Neural crest cell (in vitro differentiated cells): ENCODE measurements around the gene ARSJ. TPM values are rescaled to one million over a fixed set of nuclear protein-coding genes. Genes with fewer than 3 reads are reported as not detected.

ENCODE experiments used
- DNase-seq: peaks from one replicate; pipeline ENCODE4 v3.0.0; 2021; ENCODE audit warnings: low read depth, mixed read lengths, low spot score
- H3K27ac Mint-ChIP-seq: one replicate; pipeline ENCODE4 v1.8.0; 2021; ENCODE audit warnings: mild to moderate bottlenecking, mixed read lengths; ENCODE audit not compliant: unreplicated experiment
- H3K27me3 Mint-ChIP-seq: 2 replicates; pipeline ENCODE4 v1.8.0; 2021; ENCODE audit warnings: low read depth, mild to moderate bottlenecking, mixed read lengths
- H3K36me3 Mint-ChIP-seq: 2 replicates; pipeline ENCODE4 v1.8.0; 2021; ENCODE audit warnings: low read depth, mild to moderate bottlenecking, mixed read lengths
- H3K4me1 Mint-ChIP-seq: 2 replicates; pipeline ENCODE4 v1.8.0; 2021; ENCODE audit warnings: mixed read lengths
- H3K4me3 Mint-ChIP-seq: one replicate; pipeline ENCODE4 v1.8.0; 2021; ENCODE audit warnings: mild to moderate bottlenecking, mixed read lengths
- H3K9me3 Mint-ChIP-seq: 2 replicates; pipeline ENCODE4 v1.8.0; 2021; ENCODE audit warnings: mixed read lengths
- total RNA-seq: library from RNA; stranded (reverse); gene quantifications from 2 replicates; pipeline ENCODE4 v1.2.1, GENCODE V29; 2021
- TF ChIP-seq, protein P1 (sequence below): fragments of 200-600 bp; sonication (generic); conservative IDR thresholded peaks from 2 replicates; pipeline ENCODE4 v1.5.0; 2021; ENCODE audit warnings: antibody characterized with exemption, mild to moderate bottlenecking

ARSJ gene
- total RNA-seq, 1 donor from 2014 or later = 0.49 TPM

DNA sequence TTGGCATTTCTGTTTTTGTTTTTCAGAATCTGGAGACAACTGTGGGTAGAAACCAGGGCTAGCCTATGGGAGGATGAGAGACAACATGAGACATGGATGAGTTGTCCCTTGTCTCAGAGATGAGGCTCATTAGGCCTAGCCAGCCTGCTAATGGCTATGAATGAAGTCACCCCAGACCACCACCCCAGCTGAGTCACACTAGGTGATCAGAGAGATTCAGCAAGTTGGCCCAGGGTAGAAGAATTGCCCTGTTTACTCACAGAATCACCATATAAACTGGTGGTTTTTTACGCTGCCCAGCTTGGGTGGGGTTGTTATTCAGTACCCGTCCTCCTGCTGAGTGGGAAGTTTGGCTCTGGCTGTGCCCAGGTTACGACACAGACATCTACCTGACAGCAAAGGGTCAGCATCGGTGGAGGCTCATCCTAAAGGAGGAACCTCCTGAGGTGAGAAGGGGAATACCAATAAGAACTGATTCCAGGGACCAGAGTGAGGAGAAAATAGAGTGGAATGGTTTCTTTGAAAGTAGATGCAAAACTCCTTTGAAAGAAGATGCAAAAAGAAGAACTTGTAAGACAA is 17.2 kb upstream of the ARSJ start:
- no peaks in the 10 kb centered on the region for H3K9me3 Mint-ChIP-seq
- H3K27ac Mint-ChIP-seq = no peak overlapping the region
- DNase-seq = no peak
- H3K4me1 Mint-ChIP-seq = no peaks in the 10 kb centered on the region
- no peak overlapping the region for H3K4me3 Mint-ChIP-seq
- H3K36me3 Mint-ChIP-seq = no peaks in the 10 kb centered on the region
- TF ChIP-seq, protein P1, sequence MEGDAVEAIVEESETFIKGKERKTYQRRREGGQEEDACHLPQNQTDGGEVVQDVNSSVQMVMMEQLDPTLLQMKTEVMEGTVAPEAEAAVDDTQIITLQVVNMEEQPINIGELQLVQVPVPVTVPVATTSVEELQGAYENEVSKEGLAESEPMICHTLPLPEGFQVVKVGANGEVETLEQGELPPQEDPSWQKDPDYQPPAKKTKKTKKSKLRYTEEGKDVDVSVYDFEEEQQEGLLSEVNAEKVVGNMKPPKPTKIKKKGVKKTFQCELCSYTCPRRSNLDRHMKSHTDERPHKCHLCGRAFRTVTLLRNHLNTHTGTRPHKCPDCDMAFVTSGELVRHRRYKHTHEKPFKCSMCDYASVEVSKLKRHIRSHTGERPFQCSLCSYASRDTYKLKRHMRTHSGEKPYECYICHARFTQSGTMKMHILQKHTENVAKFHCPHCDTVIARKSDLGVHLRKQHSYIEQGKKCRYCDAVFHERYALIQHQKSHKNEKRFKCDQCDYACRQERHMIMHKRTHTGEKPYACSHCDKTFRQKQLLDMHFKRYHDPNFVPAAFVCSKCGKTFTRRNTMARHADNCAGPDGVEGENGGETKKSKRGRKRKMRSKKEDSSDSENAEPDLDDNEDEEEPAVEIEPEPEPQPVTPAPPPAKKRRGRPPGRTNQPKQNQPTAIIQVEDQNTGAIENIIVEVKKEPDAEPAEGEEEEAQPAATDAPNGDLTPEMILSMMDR = no peak
- H3K27me3 Mint-ChIP-seq = no peaks in the 10 kb centered on the region

GRCh38 chr4:113993887-113994286 is 14.4 kb upstream of the ARSJ start:
- H3K36me3 Mint-ChIP-seq = peaks cover 1% of the 10 kb centered on the region
- DNase-seq = no peak
- H3K4me1 Mint-ChIP-seq = no peaks in the 10 kb centered on the region
- TF ChIP-seq, protein P1 = no peak
- no peak overlapping the region for H3K27ac Mint-ChIP-seq
- no peaks in the 10 kb centered on the region for H3K27me3 Mint-ChIP-seq
- no peak overlapping the region for H3K4me3 Mint-ChIP-seq
- peaks cover 1% of the 10 kb centered on the region for H3K9me3 Mint-ChIP-seq

DNA sequence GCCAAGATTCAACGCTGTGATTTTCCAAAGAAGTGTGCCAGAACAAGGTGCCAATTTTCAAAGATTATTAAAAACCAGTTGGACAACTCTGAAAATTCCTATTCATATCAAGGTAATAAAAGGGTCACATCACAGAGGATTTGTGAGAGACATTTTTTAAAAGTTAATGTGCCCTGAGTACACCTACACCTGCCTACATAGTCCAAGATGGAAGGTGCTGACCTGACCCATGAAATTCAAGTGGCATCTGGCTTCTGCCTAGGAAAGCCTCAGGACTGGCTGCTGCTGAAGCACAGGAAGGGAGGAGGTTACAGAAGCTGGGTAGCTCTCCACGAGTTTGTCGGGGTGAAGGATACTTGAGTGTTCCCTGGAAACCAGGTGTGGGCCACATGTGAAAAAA is 11.4 kb upstream of the ARSJ start:
- TF ChIP-seq, protein P1 = no peak
- Mint-ChIP-seq H3K27ac (no peak overlapping the region), H3K36me3 (peaks cover 3% of the 10 kb centered on the region), H3K4me3 (no peak overlapping the region), H3K9me3 (peaks cover 9% of the 10 kb centered on the region), H3K4me1 (no peaks in the 10 kb centered on the region), H3K27me3 (no peaks in the 10 kb centered on the region)
- no peak for DNase-seq

- H3K27ac Mint-ChIP-seq = no peak overlapping the region
- TF ChIP-seq, protein P1 = no peak
- no peak overlapping the region for H3K4me3 Mint-ChIP-seq
- H3K27me3 Mint-ChIP-seq = no peaks in the 10 kb centered on the region
- H3K4me1 Mint-ChIP-seq = no peaks in the 10 kb centered on the region
- DNase-seq = no peak
- peaks cover 3% of the 10 kb centered on the region for H3K36me3 Mint-ChIP-seq
- peaks cover 15% of the 10 kb centered on the region for H3K9me3 Mint-ChIP-seq
Observed at GRCh38 chr4:113987382-113987941, 8.0 kb upstream of the ARSJ start.

- Mint-ChIP-seq H3K4me1 (peaks cover 21% of the 10 kb centered on the region), H3K36me3 (no peaks in the 10 kb centered on the region), H3K9me3 (peaks cover 9% of the 10 kb centered on the region), H3K27ac (no peak overlapping the region), H3K4me3 (no peak overlapping the region), H3K27me3 (peaks cover 42% of the 10 kb centered on the region)
- no peak for DNase-seq
- TF ChIP-seq, protein P1 = no peak
Observed at GRCh38 chr4:113982181-113982580, 2.7 kb upstream of the ARSJ start.
